HG03175 (cell line): ENCODE measurements around the gene ZBTB8OS.
"Not testable (repeated sequence)": the region's sequence is repeated elsewhere in the genome, so short reads cannot be mapped to it uniquely, and the experiment has no call there.

Experiments used
- ATAC-seq: cut with Tn5 transposase; IDR thresholded peaks from one replicate; pipeline ENCODE4 v1.9.1; 2021; ENCODE audit warnings: mild to moderate bottlenecking, moderate library complexity; ENCODE audit not compliant: unreplicated experiment

The ZBTB8OS gene

GRCh38 chr1:32650248-32650751, at the start of gene ZBTB8OS:
Gene ZBTB8OS (minus strand): TSS chr1:32650550. CDS start chr1:32650529, 21 bp downstream.
- peak; percentile 61 for ATAC-seq

GRCh38 chr1:32696996-32697395, 46.6 kb upstream of the ZBTB8OS start:
- ATAC-seq: not testable (repeated sequence)

GRCh38 chr1:32696041-32696440, 45.7 kb upstream of the ZBTB8OS start:
- ATAC-seq: no peak

- ATAC-seq: no peak
Measured at GRCh38 chr1:32695098-32695904, 45.0 kb upstream of the ZBTB8OS start.

- ATAC-seq: no peak
Measured at GRCh38 chr1:32693455-32694174, 43.3 kb upstream of the ZBTB8OS start.

DNA sequence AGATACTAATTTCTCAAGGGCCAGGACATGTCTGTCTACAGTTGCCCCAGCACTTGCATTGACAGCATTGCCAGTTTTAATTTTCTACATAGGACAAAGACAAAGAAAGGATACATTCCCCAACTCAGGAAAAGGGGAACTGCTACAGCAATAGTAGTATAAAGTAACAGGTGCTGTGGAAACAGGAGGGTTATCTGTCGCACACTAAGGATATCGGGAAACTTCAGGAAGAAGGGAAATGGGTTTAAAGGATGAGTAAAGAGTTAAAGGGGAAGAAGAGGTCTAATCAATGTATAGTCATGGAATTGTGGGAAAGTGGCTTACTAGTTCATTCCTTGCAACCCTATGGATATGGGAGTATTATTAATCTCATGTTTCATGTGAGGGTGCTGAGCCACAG, 36.0 kb upstream of the ZBTB8OS start:
- no peak for ATAC-seq

- ATAC-seq: no peak
Measured at GRCh38 chr1:32685498-32685897, 35.1 kb upstream of the ZBTB8OS start.

DNA sequence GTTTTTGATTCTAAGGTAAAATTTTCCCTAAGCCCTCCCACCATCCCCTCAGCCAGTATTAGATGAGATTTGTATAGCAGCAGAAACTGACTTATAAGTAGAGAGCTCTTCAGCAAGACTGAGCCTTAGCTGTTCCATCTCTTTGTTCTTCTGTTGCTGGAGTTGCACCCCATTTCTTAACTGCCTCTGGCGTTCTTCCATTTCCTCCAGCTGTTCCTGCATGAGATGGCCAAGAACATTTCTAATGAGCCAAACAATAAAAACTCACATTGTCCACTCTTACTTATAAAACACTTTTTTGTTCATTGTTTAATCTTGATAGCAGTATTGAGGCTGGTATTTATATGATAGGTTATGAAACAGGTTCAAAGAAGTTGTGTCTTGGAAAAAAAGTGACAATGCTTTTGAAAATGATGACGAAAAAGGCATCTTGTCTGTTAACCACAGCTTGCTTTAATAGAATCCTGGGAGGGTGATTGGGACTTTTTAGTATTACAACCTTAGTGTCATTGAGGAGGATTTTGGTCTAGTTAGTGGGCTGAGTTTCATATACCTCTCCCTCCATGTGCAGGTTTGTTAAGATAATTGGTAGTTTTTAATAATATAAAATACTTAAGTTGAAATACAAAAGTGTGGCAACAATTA, 33.9 kb upstream of the ZBTB8OS start:
- ATAC-seq: no peak

DNA sequence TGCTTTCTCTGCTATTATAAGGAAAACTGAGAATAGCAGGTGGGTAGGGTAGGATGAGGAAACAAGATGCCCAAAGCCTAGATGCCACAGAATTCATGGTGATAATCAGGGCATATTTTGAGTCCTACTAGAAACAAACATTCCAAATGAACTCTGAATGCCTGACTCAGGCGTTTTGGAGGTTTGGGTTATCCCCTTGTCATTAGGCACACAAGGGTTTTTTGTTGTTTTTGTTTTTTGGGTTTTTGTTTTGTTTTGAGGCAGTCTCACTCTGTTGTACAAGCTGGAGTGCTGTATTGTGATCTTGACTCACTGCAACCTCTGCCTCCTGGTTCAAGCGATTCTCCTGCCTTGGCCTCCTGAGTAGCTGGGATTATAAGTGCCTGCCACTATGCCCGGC, 33.0 kb upstream of the ZBTB8OS start:
- no peak for ATAC-seq

DNA sequence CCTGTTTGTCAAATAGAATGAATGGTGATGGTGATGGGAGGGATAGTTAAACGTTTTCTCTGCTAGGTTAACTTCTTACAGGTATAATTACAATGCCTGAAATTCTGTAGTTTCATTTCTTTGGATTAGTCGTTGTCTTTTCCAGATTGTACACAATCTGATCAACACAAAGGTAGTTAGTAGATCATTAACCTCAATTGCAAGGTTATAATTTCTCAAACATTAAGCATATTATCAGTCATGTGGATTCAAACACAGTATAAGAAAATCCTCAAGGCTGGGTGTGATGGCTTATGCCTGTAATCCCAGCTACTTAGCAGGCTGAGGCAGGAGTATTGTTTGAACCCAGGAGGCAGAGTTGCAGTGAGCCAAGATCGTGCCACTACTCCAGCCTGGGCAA, 31.6 kb upstream of the ZBTB8OS start:
- no peak for ATAC-seq

DNA sequence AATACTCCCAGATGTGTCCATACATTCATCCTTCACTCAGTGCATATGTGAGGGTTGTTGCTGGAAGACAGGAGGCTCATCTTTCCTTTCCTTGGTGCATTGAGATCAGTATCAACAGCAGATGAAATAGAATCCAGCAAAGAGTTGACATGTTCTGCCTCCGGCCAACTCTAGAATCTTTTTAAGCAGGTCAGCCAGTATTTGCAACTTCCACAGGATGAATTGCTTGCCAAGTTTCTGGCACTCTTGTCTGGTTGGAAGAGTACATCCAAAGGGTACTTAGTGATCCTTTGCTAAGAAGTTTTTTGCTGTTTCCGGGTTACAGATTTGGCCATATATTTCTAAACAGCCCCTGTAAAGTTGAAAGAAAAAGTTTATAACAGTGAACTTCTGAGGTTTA, 31.2 kb upstream of the ZBTB8OS start:
- no peak for ATAC-seq

DNA sequence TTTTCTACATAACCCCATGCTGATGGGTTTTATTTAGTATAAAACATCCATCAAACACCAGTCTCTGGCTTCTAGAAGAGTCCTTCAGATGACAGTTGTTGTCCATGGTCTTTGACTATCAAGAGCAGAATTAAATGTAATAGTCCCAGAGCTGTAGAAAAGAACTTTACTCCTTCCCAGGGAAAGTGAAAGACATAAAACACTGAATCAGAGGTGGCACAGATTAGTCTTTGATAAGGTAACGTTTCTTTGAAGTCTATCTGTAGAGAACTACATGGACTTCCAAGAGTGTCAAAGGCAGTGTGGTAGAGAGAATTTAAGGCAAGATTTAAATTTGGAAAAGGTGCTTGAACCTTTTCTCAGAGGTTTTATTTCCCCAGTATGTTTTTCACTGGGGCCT, 30.3 kb upstream of the ZBTB8OS start:
- no peak for ATAC-seq

DNA sequence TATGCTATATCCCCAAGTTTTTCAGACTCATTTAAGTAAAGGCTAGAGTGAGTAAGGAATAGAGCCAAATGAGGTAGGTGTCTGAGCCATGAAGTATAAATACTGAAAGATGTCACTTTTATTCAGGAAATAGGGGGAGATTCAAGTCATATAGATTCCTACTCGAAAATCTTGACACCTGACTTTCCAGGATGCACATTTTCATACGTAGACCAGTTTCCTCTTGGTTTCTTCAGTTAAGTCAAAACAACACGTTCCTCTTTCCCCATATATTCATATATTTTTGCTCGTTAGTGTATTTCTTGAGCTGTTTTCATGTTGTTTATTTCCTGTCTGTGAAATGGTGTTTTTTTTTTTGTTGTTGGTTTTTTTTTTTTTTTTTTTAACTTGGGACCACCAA, 29.6 kb upstream of the ZBTB8OS start:
- ATAC-seq: not testable (repeated sequence)

DNA sequence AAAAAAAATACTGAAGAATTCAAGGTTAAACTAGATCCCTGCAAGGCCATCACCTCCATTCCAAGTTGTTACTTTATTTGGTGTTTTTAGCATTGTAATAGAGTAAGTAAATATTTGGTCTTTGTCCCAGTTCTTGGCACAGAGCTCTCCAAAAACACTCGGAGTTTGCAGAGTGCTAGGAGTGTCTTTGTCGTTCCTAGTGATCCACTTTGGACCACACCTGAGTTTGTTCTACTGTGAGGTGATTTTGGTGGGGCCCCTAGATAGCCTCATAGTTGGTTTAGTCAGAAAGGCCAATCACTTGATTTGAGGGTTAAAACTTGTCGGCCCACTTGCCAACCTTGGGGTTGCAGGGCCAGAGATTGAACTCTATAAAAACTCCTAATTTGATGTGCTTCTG, 26.6 kb upstream of the ZBTB8OS start:
- no peak for ATAC-seq

- ATAC-seq: not testable (repeated sequence)
Measured at GRCh38 chr1:32668716-32669115, 18.4 kb upstream of the ZBTB8OS start.

DNA sequence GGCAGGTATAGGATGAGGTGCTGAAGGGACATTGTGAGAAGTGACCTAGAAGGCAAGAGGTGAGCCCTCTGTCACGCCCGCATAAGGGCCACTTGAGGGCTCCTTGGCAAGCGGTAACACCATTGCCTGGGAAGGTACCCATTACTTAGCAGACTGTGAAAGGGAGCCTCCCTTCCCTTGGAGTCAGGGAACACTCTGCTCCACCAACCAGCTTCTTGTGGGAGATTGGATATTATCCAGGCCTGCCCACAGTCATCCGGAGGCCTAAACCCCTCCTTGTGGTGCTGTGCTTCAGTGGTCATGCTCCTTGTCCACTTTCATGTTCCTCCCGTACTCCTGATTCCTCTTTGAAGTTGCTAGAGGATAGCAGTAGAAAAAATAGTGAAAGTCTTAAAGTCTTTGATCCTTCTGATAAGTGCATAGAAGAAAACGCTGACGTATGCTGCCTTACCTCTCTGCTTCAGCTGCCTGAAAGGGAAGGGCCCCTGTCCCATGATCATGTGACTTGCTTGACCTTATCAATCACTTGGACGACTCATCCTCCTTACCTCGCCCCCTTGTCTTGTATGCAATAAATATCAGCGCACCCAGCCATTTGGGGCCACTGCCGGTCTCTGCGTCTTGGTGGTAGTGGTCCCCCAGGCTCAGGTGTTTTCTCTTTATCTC, 16.7 kb upstream of the ZBTB8OS start:
- ATAC-seq: no peak

DNA sequence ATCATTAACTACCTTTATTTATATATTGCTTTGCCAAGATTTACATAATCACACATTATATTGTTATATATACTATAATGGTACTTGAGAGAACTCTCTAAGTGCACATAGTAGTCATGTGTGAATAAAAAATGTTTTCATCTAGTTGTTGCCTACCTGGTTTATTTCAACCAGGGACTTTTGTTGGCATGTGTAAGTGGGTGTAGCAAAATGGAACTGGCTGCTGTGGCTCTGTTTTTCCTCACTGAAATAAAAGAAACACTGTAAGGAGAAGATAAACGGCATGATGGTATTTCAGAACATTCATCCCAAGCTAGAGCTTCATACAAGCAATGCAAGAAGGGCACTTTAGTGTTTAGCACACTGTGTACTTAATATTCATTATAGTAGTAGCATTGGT, 15.6 kb upstream of the ZBTB8OS start:
- ATAC-seq: no peak

GRCh38 chr1:32659581-32659980, 9.2 kb upstream of the ZBTB8OS start:
- ATAC-seq: no peak

DNA sequence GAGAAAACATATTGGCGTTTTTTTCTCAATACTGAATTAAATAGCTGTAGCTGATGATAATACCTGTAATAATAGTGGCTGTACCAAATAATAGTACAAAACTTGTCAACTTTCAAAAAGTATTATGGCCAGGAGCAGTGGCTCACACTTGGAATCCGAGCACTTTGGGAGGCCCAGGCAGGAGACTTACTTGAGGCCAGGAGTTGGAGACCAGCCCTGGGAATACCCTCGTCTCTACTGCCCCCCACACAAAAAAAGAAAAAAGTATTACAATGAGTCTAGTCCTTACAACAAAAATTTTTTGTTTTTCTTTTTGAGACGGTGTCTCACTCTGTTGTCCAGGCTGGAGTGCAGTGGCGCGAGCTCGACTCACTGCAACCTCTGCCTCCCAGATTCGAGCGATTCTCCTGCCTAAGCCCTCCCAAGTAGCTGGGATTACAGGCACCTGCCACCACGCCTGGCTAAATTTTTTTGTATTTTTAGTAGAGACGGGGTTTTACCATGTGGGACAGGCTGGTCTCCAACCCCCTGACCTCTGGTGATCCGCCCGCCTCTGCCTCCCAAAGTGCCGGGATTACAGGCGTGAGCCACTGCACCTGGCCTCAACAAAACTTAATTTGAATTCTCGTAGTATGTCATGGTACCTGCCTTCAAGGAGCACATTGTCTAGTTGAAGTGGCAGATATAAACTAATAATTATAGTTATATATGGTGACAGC, 2.1 kb upstream of the ZBTB8OS start:
- ATAC-seq: no peak

- no peak for ATAC-seq
Measured at GRCh38 chr1:32651461-32652073, 1.2 kb upstream of the ZBTB8OS start.
